ENCODE data around the gene TEAD4.

Gene TEAD4

GRCh38 chr12:3089588-3089987, 130.4 kb downstream of the TEAD4 start:
- TF ChIP-seq CTCF (IDR thresholded peaks at IDR 0.05; ENCODE audit: poor library complexity, severe bottlenecking): no peak
- Histone ChIP-seq H3K4me3 (ENCODE audit: severe bottlenecking) (no peak overlapping the region), H3K27me3 (ENCODE audit: insufficient read depth, poor library complexity, severe bottlenecking) (no peaks in the 10 kb centered on the region), H3K36me3 (ENCODE audit: low read depth) (no peaks in the 10 kb centered on the region), H3K27ac (ENCODE audit: poor library complexity, severe bottlenecking) (no peak overlapping the region), H3K9me3 (ENCODE audit: severe bottlenecking) (no peaks in the 10 kb centered on the region), H3K4me1 (ENCODE audit: insufficient read depth, poor library complexity, severe bottlenecking) (no peaks in the 10 kb centered on the region)
- DNase-seq (ENCODE audit: low spot score) (no peak), ATAC-seq (ENCODE audit: low read depth) (no peak)

Data from RWPE2 (cell line).